Thoracic aorta (tissue), 2 donors: Measurements from ENCODE around the gene COPG2. TPM values are rescaled to one million over a fixed set of nuclear protein-coding genes. Genes with fewer than 3 reads are reported as not detected.

Source experiments
- ATAC-seq: fragments of 150-250 bp; one replicate; pipeline ENCODE4 v1.8.0; 2017; ENCODE audit warnings: low read depth; ENCODE audit not compliant: insufficient number of reproducible peaks, low FRiP score
- DNase-seq: peaks from one replicate; pipeline ENCODE4 v3.0.0-alpha.2; 2020; ENCODE audit warnings: low spot score
- H3K27ac ChIP-seq, 2 donors: fragments of 200-600 bp; sonication (generic); 1 replicate in 1 of 2; 2 replicates in 1 of 2; pipeline ENCODE4 v1.5.1; 2016; ENCODE audit warnings: mild to moderate bottlenecking in 2 of 2, moderate library complexity in 2 of 2
- H3K27me3 ChIP-seq: fragments of 200-600 bp; sonication (generic); replicated peaks from 2 replicates; pipeline ENCODE4 v1.6.0; 2016; ENCODE audit warnings: mild to moderate bottlenecking; ENCODE audit not compliant: insufficient read depth
- H3K36me3 ChIP-seq: fragments of 200-600 bp; sonication (generic); one replicate; pipeline ENCODE4 v1.5.1; 2016
- H3K4me1 ChIP-seq, 2 donors: fragments of 200-600 bp; sonication (generic); 1 replicate in 1 of 2; 2 replicates in 1 of 2; pipeline versions ENCODE4 v1.5.1 to v1.6.0; 2016; ENCODE audit warnings: low read depth in 2 of 2, mild to moderate bottlenecking in 1 of 2; ENCODE audit not compliant: control insufficient read depth in 1 of 2
- H3K4me3 ChIP-seq: fragments of 200-600 bp; sonication (generic); 2 replicates; pipeline ENCODE4 v1.5.1; 2016; ENCODE audit warnings: mild to moderate bottlenecking
- H3K9me3 ChIP-seq: fragments of 200-600 bp; sonication (generic); 2 replicates; pipeline ENCODE4 v1.5.1; 2016
- CTCF ChIP-seq: fragments of 200-600 bp; sonication (generic); IDR thresholded peaks from one replicate; pipeline ENCODE4 v1.5.1; 2019; ENCODE audit warnings: antibody characterized with exemption
- total RNA-seq, 2 donors: library from RNA; depleted of rRNA; stranded (reverse); fragments of >200 nt; gene quantifications; one replicate each; pipeline versions ENCODE4 v1.1.0 to v1.2.3, GENCODE V29; 2016

COPG2 gene
- total RNA-seq, 2 donors from 2014 or later = 8.8 to 9.5 TPM

DNA sequence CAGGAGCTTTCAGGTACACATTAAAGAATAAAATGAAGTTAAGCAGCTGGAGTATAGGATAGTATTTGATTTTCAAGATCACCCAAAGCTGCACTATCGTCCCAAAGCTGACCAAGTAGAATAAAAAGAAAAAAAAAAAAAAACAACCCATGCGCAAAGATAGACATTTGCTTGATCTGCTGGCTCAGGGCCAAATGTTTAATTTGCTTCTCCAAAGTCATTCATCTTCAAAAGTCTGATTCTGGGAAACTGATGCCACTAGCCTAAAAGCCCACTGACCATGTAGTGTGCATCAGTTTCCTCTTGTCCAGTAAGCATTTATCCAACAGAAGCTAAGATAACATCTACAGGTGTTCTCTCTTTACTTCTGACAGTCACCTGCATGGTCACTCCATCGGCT lies 162.2 kb downstream of the COPG2 start:
- no peak for ATAC-seq
- no peaks in the 10 kb centered on the region for H3K4me1 ChIP-seq
- no peaks in the 10 kb centered on the region for H3K27me3 ChIP-seq
- no peaks in the 10 kb centered on the region for H3K9me3 ChIP-seq
- no peak overlapping the region for H3K27ac ChIP-seq
- no peak for DNase-seq
- H3K36me3 ChIP-seq = peaks cover 4% of the 10 kb centered on the region
- no peak for TF ChIP-seq CTCF
- H3K4me3 ChIP-seq = no peak overlapping the region

- no peak for TF ChIP-seq CTCF
- Histone ChIP-seq H3K9me3 (no peaks in the 10 kb centered on the region), H3K27me3 (no peaks in the 10 kb centered on the region), H3K36me3 (peaks cover 4% of the 10 kb centered on the region), H3K4me1 (no peaks in the 10 kb centered on the region), H3K27ac (no peak overlapping the region), H3K4me3 (no peak overlapping the region)
- no peak for DNase-seq
- ATAC-seq = no peak
These were observed 162.8 kb downstream of the COPG2 start for GRCh38 chr7:130505753-130506152.

DNA sequence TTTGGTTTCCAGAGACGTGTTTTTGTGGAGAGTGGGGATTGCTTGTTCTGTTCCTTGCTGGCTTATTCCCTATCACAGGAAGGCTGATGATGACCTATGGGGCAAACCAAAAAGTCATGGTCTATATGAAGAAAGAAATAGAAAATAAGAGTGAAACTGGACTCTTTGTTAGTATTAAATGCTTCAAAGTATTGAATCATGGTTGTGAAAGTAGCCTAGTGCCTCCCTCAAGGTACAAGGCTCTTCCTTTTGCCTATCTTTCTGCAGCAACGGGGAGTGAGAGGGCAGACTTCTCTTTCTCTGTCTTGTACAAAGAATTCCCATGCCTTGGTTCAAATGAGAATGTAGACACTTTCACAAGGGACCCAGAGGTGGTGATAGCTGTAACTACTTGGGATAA lies 167.6 kb downstream of the COPG2 start:
- ATAC-seq = no peak
- DNase-seq = no peak
- H3K4me3 ChIP-seq = no peak overlapping the region
- peaks cover 4% of the 10 kb centered on the region for H3K36me3 ChIP-seq
- H3K27me3 ChIP-seq = no peaks in the 10 kb centered on the region
- no peak overlapping the region for H3K27ac ChIP-seq
- TF ChIP-seq CTCF = no peak
- H3K9me3 ChIP-seq = no peaks in the 10 kb centered on the region
- no peaks in the 10 kb centered on the region for H3K4me1 ChIP-seq

DNA sequence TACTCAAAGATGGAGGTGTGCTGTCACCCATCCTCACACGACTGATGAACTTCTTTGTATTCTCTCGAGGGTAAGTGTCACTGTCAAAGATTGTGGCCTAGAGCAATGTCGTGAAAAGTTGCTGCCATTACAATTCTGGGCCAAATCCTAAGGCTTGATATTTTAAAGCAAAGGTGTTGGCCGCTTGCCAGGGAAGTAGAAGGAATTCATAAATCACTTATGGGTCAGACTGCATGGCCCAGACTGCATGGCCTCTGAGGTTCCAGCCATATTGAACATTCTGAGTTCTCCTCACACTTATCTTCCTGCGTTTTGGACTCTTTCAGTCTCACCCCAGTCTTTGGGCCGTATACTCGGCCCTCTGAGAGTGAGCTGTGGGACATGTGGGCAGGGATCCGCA lies 168.1 kb downstream of the COPG2 start:
- H3K36me3 ChIP-seq = peaks cover 4% of the 10 kb centered on the region
- H3K9me3 ChIP-seq = no peaks in the 10 kb centered on the region
- no peak overlapping the region for H3K27ac ChIP-seq
- H3K27me3 ChIP-seq = no peaks in the 10 kb centered on the region
- DNase-seq (no peak), ATAC-seq (no peak)
- H3K4me3 ChIP-seq = no peak overlapping the region
- TF ChIP-seq CTCF = no peak
- no peaks in the 10 kb centered on the region for H3K4me1 ChIP-seq

DNA sequence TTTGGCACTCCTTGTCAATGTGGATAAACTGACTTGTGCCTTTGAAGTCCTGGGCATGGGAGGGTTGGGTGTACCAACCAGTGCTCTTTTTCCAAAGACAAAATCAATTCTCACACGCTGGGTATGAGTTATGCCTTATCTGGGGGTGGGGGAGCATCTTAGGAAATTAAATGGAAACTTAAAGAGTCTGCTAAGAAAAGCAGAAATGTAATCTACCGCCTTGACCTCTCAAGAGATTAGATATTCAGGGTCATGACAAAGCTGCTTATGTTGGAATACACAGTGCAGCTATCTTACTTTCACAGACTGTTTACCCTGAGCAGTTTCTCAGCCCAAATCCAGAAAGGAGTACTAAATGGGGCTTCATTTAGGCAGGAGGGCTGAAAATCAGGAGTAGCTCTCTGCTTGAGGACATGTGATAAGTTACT lies 174.1 kb downstream of the COPG2 start:
- no peaks in the 10 kb centered on the region for H3K9me3 ChIP-seq
- no peak for TF ChIP-seq CTCF
- H3K27me3 ChIP-seq = no peaks in the 10 kb centered on the region
- no peak for ATAC-seq
- no peak overlapping the region for H3K4me3 ChIP-seq
- peaks cover 4% of the 10 kb centered on the region for H3K36me3 ChIP-seq
- DNase-seq = no peak
- no peak overlapping the region for H3K27ac ChIP-seq
- H3K4me1 ChIP-seq = peaks cover 6 to 9% of the 10 kb centered on the region in 2 donors
